ENCODE measurements around the gene MXRA5.

DNA sequence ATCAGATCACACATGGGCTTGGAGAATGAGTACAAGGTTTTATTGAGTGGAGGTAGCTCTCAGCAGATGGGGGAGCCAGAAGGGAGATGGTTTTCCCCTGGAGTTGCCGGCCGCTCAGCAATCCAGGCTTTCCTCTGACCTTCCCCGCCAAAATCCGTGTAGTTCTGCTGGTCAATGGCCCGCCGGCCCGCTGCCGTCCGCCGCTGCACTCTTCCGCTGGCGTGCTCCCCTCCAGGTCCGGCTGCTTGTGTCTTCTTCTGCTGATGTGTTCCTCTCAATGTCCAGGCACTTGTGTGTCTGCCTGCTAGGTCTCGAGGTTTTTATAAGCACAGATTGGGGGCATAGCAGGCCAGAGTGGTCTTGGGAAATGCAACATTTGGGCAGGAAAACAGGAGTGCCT lies 14.4 kb upstream of the MXRA5 start:
- TF ChIP-seq CTCF (IDR thresholded peaks at IDR 0.05) (no peak), POLR2A (IDR thresholded peaks at IDR 0.05) (no peak)

Data from uterus (tissue), 2 donors.